ENCODE measurements around the gene CHCHD1. TPM values are rescaled to one million over a fixed set of nuclear protein-coding genes. Genes with fewer than 3 reads are reported as not detected.

The CHCHD1 gene
- polyA plus RNA-seq, 3 donors: 47.1 to 51.8 (median 50.2) TPM

Other genes with a start within 250 kb of the CHCHD1 start
- gene USP54, start 190.7 kb upstream of the CHCHD1 start, polyA plus RNA-seq (ENCODE audit: insufficient read length in 3 of 3): 10 to 100 TPM; 35.5 to 40.3 (median 35.8) TPM
- 1 to 10 TPM; 5.0 to 6.3 (median 5.2) TPM for gene MYOZ1, start 140.6 kb upstream of the CHCHD1 start, polyA plus RNA-seq (ENCODE audit: insufficient read length in 3 of 3)
- under 1 TPM; 0.24 to 0.46 (median 0.25) TPM for gene SYNPO2L, start 126.0 kb upstream of the CHCHD1 start, polyA plus RNA-seq (ENCODE audit: insufficient read length in 3 of 3)
- gene AGAP5, start 83.9 kb upstream of the CHCHD1 start, polyA plus RNA-seq (ENCODE audit: insufficient read length in 3 of 3): 10 to 100 TPM in 1 of 3 donors, 1 to 10 TPM in 2; 8.2 to 10.1 (median 8.7) TPM
- 10 to 100 TPM; 64.5 to 70.6 (median 67.7) TPM for gene SEC24C, start 37.7 kb upstream of the CHCHD1 start, polyA plus RNA-seq (ENCODE audit: insufficient read length in 3 of 3)
- 10 to 100 TPM; 79.7 to 97.8 (median 91.1) TPM for gene ZSWIM8, start 3.6 kb downstream of the CHCHD1 start, polyA plus RNA-seq (ENCODE audit: insufficient read length in 3 of 3)
- gene NDST2, start 29.6 kb downstream of the CHCHD1 start, polyA plus RNA-seq (ENCODE audit: insufficient read length in 3 of 3): 10 to 100 TPM; 31.5 to 32.4 (median 32.0) TPM
- 10 to 100 TPM; 19.8 to 22.6 (median 21.7) TPM for gene CAMK2G, start 92.5 kb downstream of the CHCHD1 start, polyA plus RNA-seq (ENCODE audit: insufficient read length in 3 of 3)
- 10 to 100 TPM in 2 of 3 donors, 1 to 10 TPM in 1; 9.3 to 34.4 (median 24.3) TPM for gene PLAU, start 129.1 kb downstream of the CHCHD1 start, polyA plus RNA-seq (ENCODE audit: insufficient read length in 3 of 3)
- gene VCL, start 216.1 kb downstream of the CHCHD1 start, polyA plus RNA-seq (ENCODE audit: insufficient read length in 3 of 3): 100 to 1,000 TPM; 120 to 131 (median 130) TPM